OCI-LY7 (cell line): ENCODE results near the gene WASHC2C.

ENCODE experiments used
- EZH2phosphoT487 ChIP-seq: fragments of 200-600 bp; sonication (generic); IDR thresholded peaks from 2 replicates; pipeline ENCODE4 v1.6.1; 2018; ENCODE audit warnings: low read depth, borderline replicate concordance, mild to moderate bottlenecking, mixed run types, antibody characterized with exemption, low read length, moderate library complexity, mixed read lengths
- TF ChIP-seq, protein P1 (sequence below): fragments of 200-600 bp; sonication (generic); conservative IDR thresholded peaks from 2 replicates; pipeline ENCODE4 v1.5.1; 2014; ENCODE audit warnings: mild to moderate bottlenecking, antibody characterized with exemption, low read length, moderate library complexity, mixed read lengths

DNA sequence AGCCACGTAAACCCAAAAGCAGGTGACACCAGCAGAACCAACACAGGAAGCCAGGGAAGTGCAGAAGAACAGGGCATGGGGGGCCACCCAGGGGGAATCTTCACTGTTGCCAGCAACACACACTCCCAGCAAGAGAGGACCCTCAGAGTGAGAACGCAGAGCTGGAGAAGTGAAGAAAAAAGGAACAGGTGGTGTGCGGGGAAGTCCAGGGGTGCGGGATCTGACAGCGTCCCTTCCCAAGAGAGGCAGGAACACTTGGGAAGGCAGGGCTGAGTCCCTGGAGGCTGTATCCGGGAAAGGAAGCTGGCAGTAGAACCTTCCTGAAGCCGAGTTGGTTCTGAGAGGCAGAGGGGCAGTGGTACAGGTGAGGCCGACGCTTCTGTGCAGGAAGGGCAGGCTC, 92.5 kb downstream of the WASHC2C start:
- TF ChIP-seq, protein P1, sequence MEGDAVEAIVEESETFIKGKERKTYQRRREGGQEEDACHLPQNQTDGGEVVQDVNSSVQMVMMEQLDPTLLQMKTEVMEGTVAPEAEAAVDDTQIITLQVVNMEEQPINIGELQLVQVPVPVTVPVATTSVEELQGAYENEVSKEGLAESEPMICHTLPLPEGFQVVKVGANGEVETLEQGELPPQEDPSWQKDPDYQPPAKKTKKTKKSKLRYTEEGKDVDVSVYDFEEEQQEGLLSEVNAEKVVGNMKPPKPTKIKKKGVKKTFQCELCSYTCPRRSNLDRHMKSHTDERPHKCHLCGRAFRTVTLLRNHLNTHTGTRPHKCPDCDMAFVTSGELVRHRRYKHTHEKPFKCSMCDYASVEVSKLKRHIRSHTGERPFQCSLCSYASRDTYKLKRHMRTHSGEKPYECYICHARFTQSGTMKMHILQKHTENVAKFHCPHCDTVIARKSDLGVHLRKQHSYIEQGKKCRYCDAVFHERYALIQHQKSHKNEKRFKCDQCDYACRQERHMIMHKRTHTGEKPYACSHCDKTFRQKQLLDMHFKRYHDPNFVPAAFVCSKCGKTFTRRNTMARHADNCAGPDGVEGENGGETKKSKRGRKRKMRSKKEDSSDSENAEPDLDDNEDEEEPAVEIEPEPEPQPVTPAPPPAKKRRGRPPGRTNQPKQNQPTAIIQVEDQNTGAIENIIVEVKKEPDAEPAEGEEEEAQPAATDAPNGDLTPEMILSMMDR: no peak
- no peak for TF ChIP-seq EZH2phosphoT487
